Chondrocyte (in vitro differentiated cells): Measurements from ENCODE around the gene PDGFRB. TPM values are rescaled to one million over a fixed set of nuclear protein-coding genes. Genes with fewer than 3 reads are reported as not detected.
A peak's percentile ranks its signal among the peaks of the same experiment; 100 is the strongest.

Experiments used
- DNase-seq: peaks from one replicate; pipeline ENCODE4 v3.0.0; 2021; ENCODE audit warnings: mixed read lengths, low spot score
- H3K27ac Mint-ChIP-seq: one replicate; pipeline ENCODE4 v1.8.0; 2021; ENCODE audit warnings: mild to moderate bottlenecking, moderate library complexity, mixed read lengths; ENCODE audit not compliant: unreplicated experiment
- H3K27me3 Mint-ChIP-seq: 2 replicates; pipeline ENCODE4 v1.8.0; 2021; ENCODE audit warnings: low read depth, mixed read lengths
- H3K36me3 Mint-ChIP-seq: 2 replicates; pipeline ENCODE4 v1.8.0; 2021; ENCODE audit warnings: low read depth, mixed read lengths
- H3K4me1 Mint-ChIP-seq: 2 replicates; pipeline ENCODE4 v1.8.0; 2021; ENCODE audit warnings: low read depth, mild to moderate bottlenecking, mixed read lengths
- H3K4me3 Mint-ChIP-seq: one replicate; pipeline ENCODE4 v1.8.0; 2021; ENCODE audit warnings: mild to moderate bottlenecking, moderate library complexity, mixed read lengths; ENCODE audit not compliant: unreplicated experiment
- H3K9me3 Mint-ChIP-seq: 2 replicates; pipeline ENCODE4 v1.8.0; 2021; ENCODE audit warnings: low read depth, mixed read lengths
- total RNA-seq: library from RNA; stranded (reverse); gene quantifications from 3 replicates; pipeline ENCODE4 v1.2.1, GENCODE V29; 2021
- TF ChIP-seq, protein P1 (sequence below): fragments of 200-600 bp; sonication (generic); IDR thresholded peaks from 2 replicates; pipeline ENCODE4 v1.5.0; 2021; ENCODE audit warnings: antibody characterized with exemption, mild to moderate bottlenecking, moderate library complexity

Gene PDGFRB
- total RNA-seq, 1 donor from 2014 or later = 499 TPM

GRCh38 chr5:150068472-150068871 is 87.2 kb downstream of the PDGFRB start:
- Mint-ChIP-seq H3K27me3 (no peaks in the 10 kb centered on the region), H3K4me1 (peaks cover 42% of the 10 kb centered on the region)
- TF ChIP-seq, protein P1, sequence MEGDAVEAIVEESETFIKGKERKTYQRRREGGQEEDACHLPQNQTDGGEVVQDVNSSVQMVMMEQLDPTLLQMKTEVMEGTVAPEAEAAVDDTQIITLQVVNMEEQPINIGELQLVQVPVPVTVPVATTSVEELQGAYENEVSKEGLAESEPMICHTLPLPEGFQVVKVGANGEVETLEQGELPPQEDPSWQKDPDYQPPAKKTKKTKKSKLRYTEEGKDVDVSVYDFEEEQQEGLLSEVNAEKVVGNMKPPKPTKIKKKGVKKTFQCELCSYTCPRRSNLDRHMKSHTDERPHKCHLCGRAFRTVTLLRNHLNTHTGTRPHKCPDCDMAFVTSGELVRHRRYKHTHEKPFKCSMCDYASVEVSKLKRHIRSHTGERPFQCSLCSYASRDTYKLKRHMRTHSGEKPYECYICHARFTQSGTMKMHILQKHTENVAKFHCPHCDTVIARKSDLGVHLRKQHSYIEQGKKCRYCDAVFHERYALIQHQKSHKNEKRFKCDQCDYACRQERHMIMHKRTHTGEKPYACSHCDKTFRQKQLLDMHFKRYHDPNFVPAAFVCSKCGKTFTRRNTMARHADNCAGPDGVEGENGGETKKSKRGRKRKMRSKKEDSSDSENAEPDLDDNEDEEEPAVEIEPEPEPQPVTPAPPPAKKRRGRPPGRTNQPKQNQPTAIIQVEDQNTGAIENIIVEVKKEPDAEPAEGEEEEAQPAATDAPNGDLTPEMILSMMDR = no peak

GRCh38 chr5:150068071-150068470 is 87.6 kb downstream of the PDGFRB start:
- Mint-ChIP-seq H3K27me3 (no peaks in the 10 kb centered on the region), H3K9me3 (peaks cover 4% of the 10 kb centered on the region), H3K4me3 (no peak overlapping the region), H3K27ac (no peak overlapping the region), H3K4me1 (peaks cover 42% of the 10 kb centered on the region), H3K36me3 (peaks cover 3% of the 10 kb centered on the region)
- TF ChIP-seq, protein P1 = no peak
- no peak for DNase-seq

More at GRCh38 chr5:150068472-150068871, 87.2 kb downstream of the PDGFRB start:
- Mint-ChIP-seq H3K27ac (no peak overlapping the region), H3K36me3 (peaks cover 3% of the 10 kb centered on the region), H3K4me3 (no peak overlapping the region), H3K9me3 (peaks cover 4% of the 10 kb centered on the region)
- no peak for DNase-seq

DNA sequence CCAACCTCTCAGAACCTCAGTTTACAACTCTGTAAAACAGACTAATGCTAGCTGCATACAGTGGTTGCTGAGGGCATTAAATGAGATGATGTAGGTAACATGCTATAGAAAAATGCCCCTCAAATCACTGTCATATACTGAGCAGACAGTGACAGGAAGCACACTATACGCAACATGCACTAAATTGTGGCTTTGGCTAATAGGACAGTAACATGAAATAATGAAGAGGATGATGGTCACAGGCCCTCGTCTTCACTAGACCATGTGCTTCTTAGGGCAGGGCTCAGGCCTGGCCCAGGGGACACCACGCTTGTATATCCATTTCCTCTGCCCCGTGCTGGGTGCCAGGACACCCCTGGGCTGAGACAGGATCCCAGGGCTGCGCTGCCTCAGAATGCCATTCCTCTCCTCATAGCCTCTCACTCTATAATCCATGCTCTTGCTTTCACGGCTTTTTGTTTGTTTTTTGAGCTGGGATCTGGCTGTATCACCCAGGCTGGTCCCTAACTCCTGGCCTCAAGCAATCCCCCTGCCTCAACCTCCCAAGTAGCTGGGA is 88.2 kb downstream of the PDGFRB start:
- no peak for DNase-seq
- no peak overlapping the region for H3K4me3 Mint-ChIP-seq
- H3K27ac Mint-ChIP-seq = no peak overlapping the region
- no peaks in the 10 kb centered on the region for H3K36me3 Mint-ChIP-seq
- peaks cover 42% of the 10 kb centered on the region for H3K4me1 Mint-ChIP-seq
- H3K27me3 Mint-ChIP-seq = no peaks in the 10 kb centered on the region
- no peaks in the 10 kb centered on the region for H3K9me3 Mint-ChIP-seq
- TF ChIP-seq, protein P1 = no peak

GRCh38 chr5:150066901-150067396 is 88.7 kb downstream of the PDGFRB start:
- Mint-ChIP-seq H3K9me3 (no peaks in the 10 kb centered on the region), H3K4me3 (no peak overlapping the region), H3K27me3 (no peaks in the 10 kb centered on the region), H3K4me1 (peaks cover 42% of the 10 kb centered on the region), H3K36me3 (no peaks in the 10 kb centered on the region), H3K27ac (peak overlapping the region; percentile 82)
- peak; percentile 42 for DNase-seq
- TF ChIP-seq, protein P1 = no peak

GRCh38 chr5:150066436-150066835 is 89.2 kb downstream of the PDGFRB start:
- Mint-ChIP-seq H3K4me1 (peaks cover 42% of the 10 kb centered on the region), H3K27ac (peak overlapping the region; percentile 82), H3K4me3 (no peak overlapping the region)

More at GRCh38 chr5:150066436-150066835, 89.2 kb downstream of the PDGFRB start:
- peak; percentile 47 for DNase-seq
- H3K36me3 Mint-ChIP-seq = no peaks in the 10 kb centered on the region
- H3K9me3 Mint-ChIP-seq = no peaks in the 10 kb centered on the region
- TF ChIP-seq, protein P1 = no peak
- no peaks in the 10 kb centered on the region for H3K27me3 Mint-ChIP-seq
